Suprapubic skin (tissue), 4 donors: ENCODE results near the gene RHOJ. TPM values are rescaled to one million over a fixed set of nuclear protein-coding genes. Genes with fewer than 3 reads are reported as not detected.

Experiments used
- DNase-seq, 2 donors: peaks; one replicate each; pipeline ENCODE4 v3.0.0-alpha.2; 2019; ENCODE audit warnings: low spot score in 2 of 2
- H3K27ac ChIP-seq: fragments of 200-600 bp; sonication (generic); one replicate; pipeline ENCODE4 v1.5.1; 2019
- H3K27me3 ChIP-seq: fragments of 200-600 bp; sonication (generic); one replicate; pipeline ENCODE4 v1.5.1; 2019
- H3K36me3 ChIP-seq: fragments of 200-600 bp; sonication (generic); one replicate; pipeline ENCODE4 v1.5.1; 2019
- H3K4me1 ChIP-seq: fragments of 200-600 bp; sonication (generic); one replicate; pipeline ENCODE4 v1.5.1; 2019
- H3K4me3 ChIP-seq: fragments of 200-600 bp; sonication (generic); one replicate; pipeline ENCODE4 v1.5.1; 2019; ENCODE audit warnings: mild to moderate bottlenecking
- H3K9me3 ChIP-seq: fragments of 200-600 bp; sonication (generic); one replicate; pipeline ENCODE4 v1.5.1; 2019
- CTCF ChIP-seq, 2 donors: fragments of 200-600 bp in 1 of 2; fragments of 450-650 bp in 1 of 2; sonication (generic) in 1 of 2; IDR thresholded peaks; one replicate each; pipeline ENCODE4 v1.5.1; 2016 to 2019; ENCODE audit warnings: antibody characterized with exemption in 2 of 2, mild to moderate bottlenecking in 1 of 2, moderate library complexity in 1 of 2
- EP300 ChIP-seq: sonication (generic); formaldehyde crosslinking; IDR thresholded peaks from one replicate; pipeline ENCODE4 v1.6.1; 2017; ENCODE audit warnings: antibody characterized with exemption
- POLR2A ChIP-seq, 2 donors: fragments of 450-650 bp; IDR thresholded peaks; one replicate each; pipeline ENCODE4 v1.6.1; 2017; ENCODE audit warnings: antibody characterized with exemption in 2 of 2, mild to moderate bottlenecking in 2 of 2, moderate library complexity in 2 of 2
- POLR2AphosphoS5 ChIP-seq, 3 donors: sonication (generic); formaldehyde crosslinking; IDR thresholded peaks; one replicate each; pipeline ENCODE4 v1.6.1; 2017; ENCODE audit warnings: antibody characterized with exemption in 3 of 3
- WGBS: methylation state at CpG from one replicate; pipeline ENCODE4 v1.1.5; 2018; 5-methylcytosine and 5-hydroxymethylcytosine counted together
- total RNA-seq, 4 donors: library from RNA; depleted of rRNA; stranded (reverse); fragments of >200 nt; gene quantifications; one replicate each; pipeline ENCODE4 v1.1.0, GENCODE V29; 2016

The RHOJ gene
- total RNA-seq, 4 donors from 2014 or later: 1.2 to 4.4 (median 2.5) TPM

GRCh38 chr14:63167044-63167443, 37.2 kb upstream of the RHOJ start:
- no peak overlapping the region for H3K4me3 ChIP-seq
- H3K36me3 ChIP-seq: no peaks in the 10 kb centered on the region
- no peaks in the 10 kb centered on the region for H3K4me1 ChIP-seq
- WGBS: 97% methylated on average over 2 of the region's 2 CpGs
- H3K9me3 ChIP-seq: no peaks in the 10 kb centered on the region
- TF ChIP-seq POLR2AphosphoS5 (IDR thresholded peaks at IDR 0.05): no peak
- no peak for TF ChIP-seq CTCF (IDR thresholded peaks at IDR 0.05)
- TF ChIP-seq EP300: no peak
- no peak for TF ChIP-seq POLR2A (IDR thresholded peaks at IDR 0.05)
- no peak overlapping the region for H3K27ac ChIP-seq
- no peak for DNase-seq
- H3K27me3 ChIP-seq: no peaks in the 10 kb centered on the region

- TF ChIP-seq EP300 (no peak), CTCF (IDR thresholded peaks at IDR 0.05) (peak; percentile 13 to 41)
- 32% methylated on average over 2 of the region's 2 CpGs for WGBS
- Histone ChIP-seq H3K27me3 (no peaks in the 10 kb centered on the region), H3K4me1 (peaks cover 22% of the 10 kb centered on the region), H3K9me3 (no peaks in the 10 kb centered on the region), H3K36me3 (no peaks in the 10 kb centered on the region), H3K4me3 (no peak overlapping the region), H3K27ac (no peak overlapping the region)
- DNase-seq: no peak
Measured at GRCh38 chr14:63174760-63175191, 29.5 kb upstream of the RHOJ start.

GRCh38 chr14:63175531-63175930, 28.7 kb upstream of the RHOJ start:
- TF ChIP-seq CTCF (IDR thresholded peaks at IDR 0.05) (no peak), EP300 (no peak), POLR2AphosphoS5 (IDR thresholded peaks at IDR 0.05) (no peak), POLR2A (IDR thresholded peaks at IDR 0.05) (no peak)
- no peak for DNase-seq
- H3K27me3 ChIP-seq: no peaks in the 10 kb centered on the region
- no peaks in the 10 kb centered on the region for H3K9me3 ChIP-seq
- H3K4me3 ChIP-seq: no peak overlapping the region
- 35% methylated on average over 2 of the region's 2 CpGs for WGBS
- H3K4me1 ChIP-seq: peaks cover 26% of the 10 kb centered on the region
- no peaks in the 10 kb centered on the region for H3K36me3 ChIP-seq
- no peak overlapping the region for H3K27ac ChIP-seq

GRCh38 chr14:63178912-63179311, 25.3 kb upstream of the RHOJ start:
- no peaks in the 10 kb centered on the region for H3K36me3 ChIP-seq
- no peaks in the 10 kb centered on the region for H3K27me3 ChIP-seq
- peak overlapping the region; percentile 81 for H3K27ac ChIP-seq
- no peak overlapping the region for H3K4me3 ChIP-seq
- DNase-seq: no peak
- peaks cover 26% of the 10 kb centered on the region for H3K4me1 ChIP-seq
- no peaks in the 10 kb centered on the region for H3K9me3 ChIP-seq
- no peak for TF ChIP-seq CTCF (IDR thresholded peaks at IDR 0.05)
- TF ChIP-seq POLR2A (IDR thresholded peaks at IDR 0.05): no peak
- TF ChIP-seq EP300: no peak
- no peak for TF ChIP-seq POLR2AphosphoS5 (IDR thresholded peaks at IDR 0.05)
- 16% methylated on average over 3 of the region's 3 CpGs for WGBS

GRCh38 chr14:63179383-63179782, 24.9 kb upstream of the RHOJ start:
- H3K9me3 ChIP-seq: no peaks in the 10 kb centered on the region
- 32% methylated on average over 4 of the region's 4 CpGs for WGBS
- no peaks in the 10 kb centered on the region for H3K27me3 ChIP-seq
- no peaks in the 10 kb centered on the region for H3K36me3 ChIP-seq
- H3K4me1 ChIP-seq: peaks cover 25% of the 10 kb centered on the region
- H3K27ac ChIP-seq: peak overlapping the region; percentile 81
- no peak for DNase-seq
- H3K4me3 ChIP-seq: no peak overlapping the region
- no peak for TF ChIP-seq CTCF (IDR thresholded peaks at IDR 0.05)
- TF ChIP-seq EP300: no peak
- TF ChIP-seq POLR2AphosphoS5 (IDR thresholded peaks at IDR 0.05): no peak
- no peak for TF ChIP-seq POLR2A (IDR thresholded peaks at IDR 0.05)
